Keratinocyte (primary cell): ENCODE measurements around the gene C8G.

Experiments used
- CTCF ChIP-seq, 3 experiments: IDR thresholded peaks in 1 of 3; conservative IDR thresholded peaks in 1 of 3; optimal IDR thresholded peaks in 1 of 3; 2 replicates in 2 of 3; 3 replicates in 1 of 3; pipeline versions ENCODE3 to v1.5.1; 2011; ENCODE audit warnings: low read length in 3 of 3, mild to moderate bottlenecking in 3 of 3, moderate library complexity in 2 of 3, control low read depth in 1 of 3, inconsistent platforms in 1 of 3; ENCODE audit not compliant: insufficient read depth in 2 of 3; ENCODE audit errors: extremely low read depth in 1 of 3
- EZH2 ChIP-seq: IDR thresholded peaks from one replicate; pipeline ENCODE4 v1.6.1; 2012; ENCODE audit warnings: inconsistent platforms, mild to moderate bottlenecking, low read length, moderate library complexity

- TF ChIP-seq CTCF (optimal IDR thresholded peaks at IDR 0.05 in 1 of 3, IDR thresholded peaks at IDR 0.05 in 1 of 3, conservative IDR thresholded peaks at IDR 0.05 in 1 of 3; ENCODE audit: extremely low read depth in 1 of 3, insufficient read depth in 2 of 3, low read length in 3 of 3) (no peak), EZH2 (no peak)
These were observed 24.7 kb downstream of the C8G start for GRCh38 chr9:136969774-136970173.
